ENCODE measurements around the gene BIRC2. TPM values are rescaled to one million over a fixed set of nuclear protein-coding genes. Genes with fewer than 3 reads are reported as not detected.

The BIRC2 gene
- total RNA-seq, 1 experiment from 2014 or later, result 107 TPM

DNA sequence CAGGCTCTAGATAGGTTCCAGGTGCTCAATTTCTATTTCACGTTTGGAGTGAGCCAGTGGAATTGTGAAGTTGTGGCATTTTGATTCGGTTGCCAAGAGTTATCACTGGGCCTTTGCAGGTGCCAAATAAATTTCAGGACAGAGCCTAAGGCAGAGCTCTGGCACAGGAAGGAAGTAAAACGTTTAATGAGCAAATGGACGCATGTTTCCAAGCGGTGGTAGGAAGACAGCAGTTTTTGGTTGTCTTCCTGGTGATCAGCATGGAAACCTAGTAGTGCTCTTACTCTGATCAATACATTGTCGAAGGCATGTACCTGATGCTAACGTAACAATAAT is 29.3 kb upstream of the BIRC2 start:
- peak overlapping the region; percentile 75 for H3K4me2 ChIP-seq (ENCODE audit: low read depth, low read length, poor library complexity, severe bottlenecking)
- H3K9me3 ChIP-seq (ENCODE audit: low read length), result no peaks in the 10 kb centered on the region
- DNase-seq, result no peak
- no peaks in the 10 kb centered on the region for H3K9me2 ChIP-seq (replicated peaks; ENCODE audit: insufficient read depth, low read length)
- no peaks in the 10 kb centered on the region for H3K36me3 ChIP-seq (ENCODE audit: insufficient read depth, low read length)
- H4K20me1 ChIP-seq (ENCODE audit: insufficient read depth, low read depth, low read length), result no peaks in the 10 kb centered on the region
- H3K79me2 ChIP-seq (ENCODE audit: low read length), result no peaks in the 10 kb centered on the region
- no peak overlapping the region for H3K27ac ChIP-seq (ENCODE audit: low read length)
- H3K27me3 ChIP-seq (ENCODE audit: low read length), result no peaks in the 10 kb centered on the region; the same call in 1 of the 2 replicates
- H3K4me1 ChIP-seq (ENCODE audit: low read length), result peaks cover 16% of the 10 kb centered on the region
- peak overlapping the region; percentile 54 for H3K4me3 ChIP-seq (ENCODE audit: low read length)
- peak overlapping the region; percentile 36 for H2AFZ ChIP-seq (ENCODE audit: low read length)
- peak overlapping the region; percentile 42 for H3K9ac ChIP-seq (ENCODE audit: low read length)

DNA sequence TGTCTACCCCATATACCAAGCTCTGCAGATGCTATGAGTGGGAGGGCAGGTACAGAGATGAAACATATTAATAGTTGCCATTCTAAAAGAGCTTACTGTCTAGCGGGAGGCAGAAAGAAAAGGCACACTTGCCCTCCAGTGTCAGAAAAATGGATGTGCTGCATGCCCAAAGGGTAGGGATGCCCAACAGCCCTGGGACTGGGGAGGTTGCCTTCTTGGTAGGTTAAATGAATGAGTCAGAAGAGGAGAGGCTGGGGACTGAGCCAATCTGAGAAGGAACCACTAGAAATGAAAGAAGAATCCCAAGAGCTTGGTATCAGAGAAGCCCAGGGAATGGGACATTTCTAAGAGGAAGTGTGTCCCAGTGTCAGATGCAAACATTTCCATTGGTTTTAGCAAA is 28.5 kb upstream of the BIRC2 start:
- Histone ChIP-seq H3K27ac (ENCODE audit: low read length) (no peak overlapping the region), H4K20me1 (ENCODE audit: insufficient read depth, low read depth, low read length) (no peaks in the 10 kb centered on the region), H3K79me2 (ENCODE audit: low read length) (no peaks in the 10 kb centered on the region), H3K4me2 (ENCODE audit: low read depth, low read length, poor library complexity, severe bottlenecking) (no peak overlapping the region), H3K4me3 (ENCODE audit: low read length) (no peak overlapping the region), H3K36me3 (ENCODE audit: insufficient read depth, low read length) (no peaks in the 10 kb centered on the region), H3K9me2 (replicated peaks; ENCODE audit: insufficient read depth, low read length) (no peaks in the 10 kb centered on the region), H2AFZ (ENCODE audit: low read length) (no peak overlapping the region), H3K4me1 (ENCODE audit: low read length) (peaks cover 16% of the 10 kb centered on the region), H3K27me3 (ENCODE audit: low read length) (no peaks in the 10 kb centered on the region; the same call in 1 of the 2 replicates), H3K9ac (ENCODE audit: low read length) (no peak overlapping the region), H3K9me3 (ENCODE audit: low read length) (no peaks in the 10 kb centered on the region)
- no peak for DNase-seq

- H3K9ac ChIP-seq (ENCODE audit: low read length), result no peak overlapping the region
- no peaks in the 10 kb centered on the region for H3K79me2 ChIP-seq (ENCODE audit: low read length)
- no peaks in the 10 kb centered on the region; the same call in none of the 2 replicates for H3K27me3 ChIP-seq (ENCODE audit: low read length)
- H4K20me1 ChIP-seq (ENCODE audit: insufficient read depth, low read depth, low read length), result no peaks in the 10 kb centered on the region
- H3K4me1 ChIP-seq (ENCODE audit: low read length), result peaks cover 16% of the 10 kb centered on the region
- no peak overlapping the region for H2AFZ ChIP-seq (ENCODE audit: low read length)
- H3K9me2 ChIP-seq (replicated peaks; ENCODE audit: insufficient read depth, low read length), result no peaks in the 10 kb centered on the region
- H3K4me2 ChIP-seq (ENCODE audit: low read depth, low read length, poor library complexity, severe bottlenecking), result no peak overlapping the region
- no peak for DNase-seq
- H3K36me3 ChIP-seq (ENCODE audit: insufficient read depth, low read length), result no peaks in the 10 kb centered on the region
- no peak overlapping the region for H3K4me3 ChIP-seq (ENCODE audit: low read length)
- H3K9me3 ChIP-seq (ENCODE audit: low read length), result no peaks in the 10 kb centered on the region
- no peak overlapping the region for H3K27ac ChIP-seq (ENCODE audit: low read length)
These were observed 27.5 kb upstream of the BIRC2 start for GRCh38 chr11:102319544-102319943.

DNA sequence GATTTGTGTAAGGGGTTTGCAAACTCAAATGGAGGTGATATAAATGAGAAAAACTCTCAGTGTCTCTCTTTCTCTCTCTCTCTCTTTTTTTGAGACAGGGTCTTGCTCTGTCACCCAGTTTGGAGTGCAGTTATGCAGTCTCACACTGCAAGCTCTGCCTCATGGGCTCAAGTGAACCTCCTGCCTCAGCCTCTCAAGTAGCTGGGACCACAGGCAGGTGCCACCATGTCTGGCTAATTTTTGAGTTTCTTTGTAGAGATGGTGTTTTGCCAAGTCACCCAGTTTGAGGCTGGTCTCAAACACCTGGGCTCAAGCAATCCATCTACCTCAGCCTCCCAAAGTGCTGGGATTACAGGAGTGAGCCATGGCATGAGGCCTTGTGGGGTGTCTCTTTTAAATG is 26.8 kb upstream of the BIRC2 start:
- no peaks in the 10 kb centered on the region for H3K79me2 ChIP-seq (ENCODE audit: low read length)
- H3K9ac ChIP-seq (ENCODE audit: low read length), result no peak overlapping the region
- no peaks in the 10 kb centered on the region for H3K9me3 ChIP-seq (ENCODE audit: low read length)
- peaks cover 16% of the 10 kb centered on the region for H3K4me1 ChIP-seq (ENCODE audit: low read length)
- no peaks in the 10 kb centered on the region for H4K20me1 ChIP-seq (ENCODE audit: insufficient read depth, low read depth, low read length)
- H2AFZ ChIP-seq (ENCODE audit: low read length), result no peak overlapping the region
- no peak for DNase-seq
- no peaks in the 10 kb centered on the region for H3K9me2 ChIP-seq (replicated peaks; ENCODE audit: insufficient read depth, low read length)
- no peak overlapping the region for H3K4me2 ChIP-seq (ENCODE audit: low read depth, low read length, poor library complexity, severe bottlenecking)
- no peaks in the 10 kb centered on the region for H3K36me3 ChIP-seq (ENCODE audit: insufficient read depth, low read length)
- no peak overlapping the region for H3K4me3 ChIP-seq (ENCODE audit: low read length)
- no peaks in the 10 kb centered on the region; the same call in none of the 2 replicates for H3K27me3 ChIP-seq (ENCODE audit: low read length)
- H3K27ac ChIP-seq (ENCODE audit: low read length), result no peak overlapping the region

GRCh38 chr11:102320679-102321078 is 26.3 kb upstream of the BIRC2 start:
- Histone ChIP-seq H3K4me3 (ENCODE audit: low read length) (no peak overlapping the region), H3K9me2 (replicated peaks; ENCODE audit: insufficient read depth, low read length) (no peaks in the 10 kb centered on the region), H4K20me1 (ENCODE audit: insufficient read depth, low read depth, low read length) (no peaks in the 10 kb centered on the region), H3K36me3 (ENCODE audit: insufficient read depth, low read length) (no peaks in the 10 kb centered on the region), H3K4me1 (ENCODE audit: low read length) (peaks cover 16% of the 10 kb centered on the region), H2AFZ (ENCODE audit: low read length) (no peak overlapping the region), H3K9ac (ENCODE audit: low read length) (no peak overlapping the region), H3K27ac (ENCODE audit: low read length) (no peak overlapping the region), H3K79me2 (ENCODE audit: low read length) (no peaks in the 10 kb centered on the region), H3K27me3 (ENCODE audit: low read length) (no peaks in the 10 kb centered on the region; the same call in none of the 2 replicates), H3K9me3 (ENCODE audit: low read length) (no peaks in the 10 kb centered on the region), H3K4me2 (ENCODE audit: low read depth, low read length, poor library complexity, severe bottlenecking) (no peak overlapping the region)
- no peak for DNase-seq

DNA sequence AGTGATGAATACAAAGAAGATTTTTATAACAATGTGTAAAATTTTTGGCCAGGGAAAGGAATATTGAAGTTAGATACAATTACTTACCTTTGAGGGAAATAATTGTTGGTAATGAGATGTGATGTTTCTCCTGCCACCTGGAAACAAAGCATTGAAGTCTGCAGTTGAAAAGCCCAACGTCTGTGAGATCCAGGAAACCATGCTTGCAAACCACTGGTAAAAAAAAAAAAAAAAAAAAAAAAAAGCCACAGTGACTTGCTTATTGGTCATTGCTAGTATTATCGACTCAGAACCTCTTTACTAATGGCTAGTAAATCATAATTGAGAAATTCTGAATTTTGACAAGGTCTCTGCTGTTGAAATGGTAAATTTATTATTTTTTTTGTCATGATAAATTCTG is 24.5 kb upstream of the BIRC2 start:
- Histone ChIP-seq H3K79me2 (ENCODE audit: low read length) (no peaks in the 10 kb centered on the region), H3K9me3 (ENCODE audit: low read length) (no peaks in the 10 kb centered on the region), H3K27ac (ENCODE audit: low read length) (no peak overlapping the region), H4K20me1 (ENCODE audit: insufficient read depth, low read depth, low read length) (no peaks in the 10 kb centered on the region), H3K9me2 (replicated peaks; ENCODE audit: insufficient read depth, low read length) (no peaks in the 10 kb centered on the region), H3K36me3 (ENCODE audit: insufficient read depth, low read length) (no peaks in the 10 kb centered on the region), H3K4me2 (ENCODE audit: low read depth, low read length, poor library complexity, severe bottlenecking) (no peak overlapping the region), H3K4me1 (ENCODE audit: low read length) (peaks cover 7% of the 10 kb centered on the region), H3K4me3 (ENCODE audit: low read length) (no peak overlapping the region), H2AFZ (ENCODE audit: low read length) (no peak overlapping the region), H3K9ac (ENCODE audit: low read length) (no peak overlapping the region), H3K27me3 (ENCODE audit: low read length) (no peaks in the 10 kb centered on the region; the same call in none of the 2 replicates)
- no peak for DNase-seq

DNA sequence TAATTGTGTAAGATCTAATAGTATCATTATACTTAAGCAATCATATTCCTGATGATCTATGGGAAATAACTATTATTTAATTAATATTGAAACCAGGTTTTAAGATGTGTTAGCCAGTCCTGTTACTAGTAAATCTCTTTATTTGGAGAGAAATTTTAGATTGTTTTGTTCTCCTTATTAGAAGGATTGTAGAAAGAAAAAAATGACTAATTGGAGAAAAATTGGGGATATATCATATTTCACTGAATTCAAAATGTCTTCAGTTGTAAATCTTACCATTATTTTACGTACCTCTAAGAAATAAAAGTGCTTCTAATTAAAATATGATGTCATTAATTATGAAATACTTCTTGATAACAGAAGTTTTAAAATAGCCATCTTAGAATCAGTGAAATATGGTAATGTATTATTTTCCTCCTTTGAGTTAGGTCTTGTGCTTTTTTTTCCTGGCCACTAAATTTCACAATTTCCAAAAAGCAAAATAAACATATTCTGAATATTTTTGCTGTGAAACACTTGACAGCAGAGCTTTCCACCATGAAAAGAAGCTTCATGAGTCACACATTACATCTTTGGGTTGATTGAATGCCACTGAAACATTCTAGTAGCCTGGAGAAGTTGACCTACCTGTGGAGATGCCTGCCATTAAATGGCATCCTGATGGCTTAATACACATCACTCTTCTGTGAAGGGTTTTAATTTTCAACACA is 23.3 kb upstream of the BIRC2 start:
- Histone ChIP-seq H3K4me3 (ENCODE audit: low read length) (no peak overlapping the region), H3K4me1 (ENCODE audit: low read length) (no peaks in the 10 kb centered on the region), H3K27ac (ENCODE audit: low read length) (no peak overlapping the region), H3K9me2 (replicated peaks; ENCODE audit: insufficient read depth, low read length) (no peaks in the 10 kb centered on the region), H4K20me1 (ENCODE audit: insufficient read depth, low read depth, low read length) (no peaks in the 10 kb centered on the region), H2AFZ (ENCODE audit: low read length) (no peak overlapping the region), H3K27me3 (ENCODE audit: low read length) (peaks cover 4% of the 10 kb centered on the region; the same call in 1 of the 2 replicates), H3K4me2 (ENCODE audit: low read depth, low read length, poor library complexity, severe bottlenecking) (no peak overlapping the region), H3K9ac (ENCODE audit: low read length) (no peak overlapping the region), H3K79me2 (ENCODE audit: low read length) (no peaks in the 10 kb centered on the region), H3K36me3 (ENCODE audit: insufficient read depth, low read length) (no peaks in the 10 kb centered on the region), H3K9me3 (ENCODE audit: low read length) (no peaks in the 10 kb centered on the region)
- no peak for DNase-seq

GRCh38 chr11:102325088-102325487 is 21.9 kb upstream of the BIRC2 start:
- H3K27ac ChIP-seq (ENCODE audit: low read length), result no peak overlapping the region
- H2AFZ ChIP-seq (ENCODE audit: low read length), result no peak overlapping the region
- H4K20me1 ChIP-seq (ENCODE audit: insufficient read depth, low read depth, low read length), result no peaks in the 10 kb centered on the region
- H3K9ac ChIP-seq (ENCODE audit: low read length), result no peak overlapping the region
- H3K9me3 ChIP-seq (ENCODE audit: low read length), result no peaks in the 10 kb centered on the region
- H3K4me1 ChIP-seq (ENCODE audit: low read length), result no peaks in the 10 kb centered on the region
- H3K9me2 ChIP-seq (replicated peaks; ENCODE audit: insufficient read depth, low read length), result no peaks in the 10 kb centered on the region
- DNase-seq, result no peak
- H3K4me3 ChIP-seq (ENCODE audit: low read length), result no peak overlapping the region
- H3K36me3 ChIP-seq (ENCODE audit: insufficient read depth, low read length), result no peaks in the 10 kb centered on the region
- no peaks in the 10 kb centered on the region for H3K79me2 ChIP-seq (ENCODE audit: low read length)
- H3K4me2 ChIP-seq (ENCODE audit: low read depth, low read length, poor library complexity, severe bottlenecking), result no peak overlapping the region
- H3K27me3 ChIP-seq (ENCODE audit: low read length), result peaks cover 4% of the 10 kb centered on the region; the same call in 1 of the 2 replicates

Measured in Karpas-422 (cell line).